Testis (tissue), 3 donors: Measurements from ENCODE around the gene AGPAT2. TPM values are rescaled to one million over a fixed set of nuclear protein-coding genes. Genes with fewer than 3 reads are reported as not detected.

Source experiments
- DNase-seq: peaks from one replicate; pipeline ENCODE4 v3.0.0-alpha.2; 2019
- H3K27ac ChIP-seq, 2 donors: fragments of 200-600 bp; sonication (generic); one replicate each; pipeline ENCODE4 v1.5.1; 2019
- H3K27me3 ChIP-seq: fragments of 200-600 bp; sonication (generic); one replicate; pipeline ENCODE4 v1.5.1; 2019
- H3K36me3 ChIP-seq: fragments of 200-600 bp; sonication (generic); one replicate; pipeline ENCODE4 v1.5.1; 2017; ENCODE audit warnings: low read depth; ENCODE audit errors: missing control alignments
- H3K4me1 ChIP-seq: fragments of 200-600 bp; sonication (generic); one replicate; pipeline ENCODE4 v1.5.1; 2019
- H3K4me3 ChIP-seq, 2 donors: fragments of 200-600 bp; sonication (generic); one replicate each; pipeline ENCODE4 v1.5.1; 2017 to 2019
- H3K9me3 ChIP-seq: fragments of 200-600 bp; sonication (generic); one replicate; pipeline ENCODE4 v1.5.1; 2017
- CTCF ChIP-seq, 3 experiments: fragments of 450-650 bp in 2 of 3; fragments of 200-600 bp in 1 of 3; sonication (generic) in 1 of 3; IDR thresholded peaks; one replicate each; pipeline ENCODE4 v1.5.1; 2016 to 2019; ENCODE audit warnings: antibody characterized with exemption in 3 of 3, mild to moderate bottlenecking in 2 of 3, moderate library complexity in 1 of 3
- POLR2A ChIP-seq: fragments of 450-650 bp; IDR thresholded peaks from one replicate; pipeline ENCODE4 v1.6.1; 2017; ENCODE audit warnings: antibody characterized with exemption, mild to moderate bottlenecking, moderate library complexity
- WGBS, 2 donors: methylation state at CpG; one replicate each; pipeline ENCODE4 v1.1.5; 2018; 5-methylcytosine and 5-hydroxymethylcytosine counted together
- intact Hi-C: fragments of 100-400 bp; cut with DNase I; formaldehyde crosslinking; loops from one replicate; pipeline ENCODE4 v1.15.1; 2023; ENCODE audit warnings: low total_unique reads
- polyA plus RNA-seq: library from polyadenylated mRNA; stranded (reverse); fragments of 350-450 nt; fragmentation: Illumina TruSeq; extraction: RNeasy Lipid Tissue Mini Kit (QIAGEN cat#74804); gene quantifications from one replicate; pipeline ENCODE4 v1.2.3, GENCODE V29; 2014; ENCODE audit warnings: low read depth, low replicate concordance; ENCODE audit not compliant: insufficient read depth
- total RNA-seq, 2 donors: library from RNA; depleted of rRNA; stranded (reverse); fragments of >200 nt; gene quantifications; one replicate each; pipeline ENCODE4 v1.2.3, GENCODE V29; 2016

Gene AGPAT2
- total and polyA plus RNA-seq, 3 donors from 2014 or later = 34.2 to 52.7 (median 46.6) TPM

GRCh38 chr9:136690806-136691261, 3.6 kb upstream of the AGPAT2 start:
- TF ChIP-seq CTCF (IDR thresholded peaks at IDR 0.05) (no peak), POLR2A (no peak)
- Histone ChIP-seq H3K27me3 (no peaks in the 10 kb centered on the region), H3K36me3 (no peaks in the 10 kb centered on the region), H3K4me3 (no peak overlapping the region), H3K9me3 (no peaks in the 10 kb centered on the region), H3K27ac (no peak overlapping the region), H3K4me1 (peaks cover 16% of the 10 kb centered on the region)
- WGBS, 2 donors = 44 to 82% methylated on average over 8 to 15 of the region's 15 CpGs
- intact Hi-C loops = no loop called here
- no peak for DNase-seq

GRCh38 chr9:136690104-136690805, 3.0 kb upstream of the AGPAT2 start:
- peaks cover 19% of the 10 kb centered on the region for H3K4me1 ChIP-seq
- no peak for TF ChIP-seq POLR2A
- TF ChIP-seq CTCF (IDR thresholded peaks at IDR 0.05) = no peak
- no peak for DNase-seq
- no peaks in the 10 kb centered on the region for H3K27me3 ChIP-seq
- intact Hi-C loops = no loop called here
- no peak overlapping the region for H3K27ac ChIP-seq
- H3K4me3 ChIP-seq = no peak overlapping the region
- no peaks in the 10 kb centered on the region for H3K36me3 ChIP-seq
- 72 to 78% methylated on average over 21 to 25 of the region's 25 CpGs for WGBS, 2 donors
- no peaks in the 10 kb centered on the region for H3K9me3 ChIP-seq

GRCh38 chr9:136689108-136689460, 1.8 kb upstream of the AGPAT2 start:
- TF ChIP-seq CTCF (IDR thresholded peaks at IDR 0.05) (no peak), POLR2A (no peak)

GRCh38 chr9:136688274-136689107, 1.2 kb upstream of the AGPAT2 start:
- no peaks in the 10 kb centered on the region for H3K27me3 ChIP-seq
- H3K9me3 ChIP-seq = no peaks in the 10 kb centered on the region
- 61 to 77% methylated on average over 7 to 21 of the region's 21 CpGs for WGBS, 2 donors
- no peaks in the 10 kb centered on the region for H3K36me3 ChIP-seq
- intact Hi-C loops = no loop called here
- DNase-seq = no peak
- H3K4me3 ChIP-seq = no peak overlapping the region
- peaks cover 19% of the 10 kb centered on the region for H3K4me1 ChIP-seq
- H3K27ac ChIP-seq = no peak overlapping the region
- TF ChIP-seq POLR2A (no peak), CTCF (IDR thresholded peaks at IDR 0.05) (no peak)

More at GRCh38 chr9:136689108-136689460, 1.8 kb upstream of the AGPAT2 start:
- WGBS, 2 donors = 80 to 85% methylated on average over 3 to 7 of the region's 7 CpGs
- Histone ChIP-seq H3K4me1 (peaks cover 19% of the 10 kb centered on the region), H3K36me3 (no peaks in the 10 kb centered on the region), H3K4me3 (no peak overlapping the region), H3K9me3 (no peaks in the 10 kb centered on the region), H3K27ac (no peak overlapping the region), H3K27me3 (no peaks in the 10 kb centered on the region)
- intact Hi-C loops = no loop called here
- no peak for DNase-seq
